Umbilical cord (tissue), 2 donors: ENCODE measurements around the gene LONP2. TPM values are rescaled to one million over a fixed set of nuclear protein-coding genes. Genes with fewer than 3 reads are reported as not detected.
"Not testable (repeated sequence)": the region's sequence is repeated elsewhere in the genome, so short reads cannot be mapped to it uniquely, and the experiment has no call there.

ENCODE experiments used
- DNase-seq: peaks from one replicate; pipeline ENCODE4 v3.0.0-alpha.2; 2015; ENCODE audit warnings: low spot score
- total RNA-seq: library from RNA; depleted of rRNA; stranded (reverse); fragments of >200 nt; gene quantifications from one replicate; pipeline ENCODE4 v1.2.3, GENCODE V29; 2014; ENCODE audit warnings: low replicate concordance; ENCODE audit not compliant: insufficient read depth

The LONP2 gene
- total RNA-seq, 1 donor from 2014 or later, result 43.6 TPM

DNA sequence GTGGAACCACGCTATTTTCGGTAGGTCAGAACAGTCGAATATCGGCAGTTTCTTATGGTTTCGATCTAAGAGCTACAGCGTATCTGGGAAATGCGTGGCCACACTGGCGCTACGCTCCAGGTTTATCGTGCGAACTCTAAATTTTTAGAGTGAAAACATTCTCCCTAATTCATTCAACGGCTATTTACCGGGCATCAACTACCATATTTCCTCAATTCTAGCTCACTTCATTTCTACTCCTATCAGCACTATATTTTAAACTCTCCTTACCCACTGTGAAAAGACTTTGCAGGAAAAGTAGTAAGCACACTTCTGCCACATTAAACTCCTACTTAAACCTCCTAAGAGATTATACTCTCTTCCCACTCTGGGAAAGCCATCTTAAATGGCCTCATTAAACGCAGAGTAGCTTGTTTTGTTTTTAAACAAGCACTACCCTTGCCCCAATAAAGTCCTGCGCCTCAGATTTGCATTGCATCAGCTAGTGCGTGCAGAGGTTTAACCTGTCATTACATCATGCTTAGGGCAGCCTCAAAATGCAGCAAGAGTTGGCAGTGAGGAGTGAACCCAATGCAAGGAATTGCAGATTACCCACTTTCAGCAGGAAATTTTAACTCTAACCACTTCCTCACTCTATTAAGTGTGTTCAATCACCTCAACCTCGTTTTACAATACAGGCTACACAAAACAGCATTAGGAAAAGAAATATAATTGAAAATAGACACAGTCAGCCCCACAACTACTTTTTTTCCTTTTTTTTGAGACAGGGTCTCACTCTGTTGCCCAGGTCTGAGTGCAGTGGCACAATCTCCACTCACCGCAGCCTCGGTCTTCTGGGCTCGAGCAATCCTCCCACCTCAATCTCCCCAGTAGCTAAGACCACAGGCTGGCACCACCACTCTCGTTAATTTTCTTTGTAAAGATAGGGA lies 122.3 kb downstream of the LONP2 start:
- DNase-seq, result peak; percentile 82

DNA sequence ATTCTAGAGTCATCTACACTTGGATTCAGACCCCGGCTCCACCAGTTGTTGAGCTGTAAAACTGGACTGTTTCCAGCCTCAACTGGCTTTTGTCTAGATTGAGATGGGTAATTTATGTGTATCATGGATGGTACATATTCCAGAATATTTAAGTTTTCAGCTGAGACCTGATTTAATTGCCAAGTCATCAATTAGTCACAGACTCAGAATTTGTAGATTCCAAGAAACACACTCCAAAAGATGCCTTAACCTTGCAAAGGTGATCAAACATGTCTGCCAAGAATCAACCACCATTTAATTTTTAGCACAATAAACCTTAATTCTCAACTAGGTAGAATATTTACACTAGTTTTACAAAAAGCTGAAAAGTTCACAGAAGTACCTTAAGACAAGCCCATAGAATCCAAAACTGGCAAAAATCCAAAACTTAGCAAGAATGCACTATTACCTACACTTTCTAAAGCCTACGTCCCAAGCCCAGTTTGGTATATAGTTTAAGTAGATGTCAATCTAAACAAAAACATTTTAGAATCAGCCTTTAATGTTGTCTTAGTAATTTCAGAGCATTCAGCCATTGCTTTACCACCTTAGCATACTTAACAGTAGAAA lies 123.4 kb downstream of the LONP2 start:
- no peak for DNase-seq

DNA sequence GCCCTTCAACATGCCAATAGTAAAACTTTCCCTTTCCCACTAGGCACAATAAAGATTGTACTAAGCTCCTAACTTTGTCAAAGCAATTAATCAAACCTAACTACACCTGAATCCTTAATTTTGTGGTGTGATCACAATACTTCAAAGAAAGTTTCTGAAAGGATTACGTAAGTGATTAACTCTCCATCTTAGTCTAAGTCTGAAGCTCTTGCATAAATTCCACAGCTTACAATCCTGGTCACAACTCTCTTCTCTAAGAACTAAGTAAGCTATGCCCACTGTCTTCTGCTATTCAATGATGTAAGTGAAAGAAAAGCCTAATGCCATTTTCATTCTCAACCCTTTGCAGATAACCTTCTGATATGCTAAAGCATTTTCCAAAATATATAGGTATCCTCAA lies 125.7 kb downstream of the LONP2 start:
- DNase-seq, result no peak

DNA sequence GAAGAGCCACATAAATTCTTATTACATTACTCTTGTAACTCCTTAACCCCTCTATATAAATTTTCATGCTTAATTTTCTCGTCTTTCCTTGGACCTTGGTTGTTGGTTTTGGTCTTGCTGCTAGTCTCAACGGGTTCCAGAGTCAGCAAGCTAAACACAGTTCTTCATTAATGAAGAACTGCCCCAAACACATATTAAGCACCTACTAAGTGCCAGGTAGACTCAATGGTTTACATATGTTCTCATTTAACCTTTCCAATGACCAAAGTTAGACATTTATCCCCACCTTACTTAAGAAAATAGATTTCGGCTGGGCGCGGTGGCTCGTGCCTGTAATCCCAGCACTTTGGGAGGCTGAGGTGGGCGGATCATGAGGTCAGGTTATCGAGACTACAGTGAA lies 126.1 kb downstream of the LONP2 start:
- no peak for DNase-seq

DNA sequence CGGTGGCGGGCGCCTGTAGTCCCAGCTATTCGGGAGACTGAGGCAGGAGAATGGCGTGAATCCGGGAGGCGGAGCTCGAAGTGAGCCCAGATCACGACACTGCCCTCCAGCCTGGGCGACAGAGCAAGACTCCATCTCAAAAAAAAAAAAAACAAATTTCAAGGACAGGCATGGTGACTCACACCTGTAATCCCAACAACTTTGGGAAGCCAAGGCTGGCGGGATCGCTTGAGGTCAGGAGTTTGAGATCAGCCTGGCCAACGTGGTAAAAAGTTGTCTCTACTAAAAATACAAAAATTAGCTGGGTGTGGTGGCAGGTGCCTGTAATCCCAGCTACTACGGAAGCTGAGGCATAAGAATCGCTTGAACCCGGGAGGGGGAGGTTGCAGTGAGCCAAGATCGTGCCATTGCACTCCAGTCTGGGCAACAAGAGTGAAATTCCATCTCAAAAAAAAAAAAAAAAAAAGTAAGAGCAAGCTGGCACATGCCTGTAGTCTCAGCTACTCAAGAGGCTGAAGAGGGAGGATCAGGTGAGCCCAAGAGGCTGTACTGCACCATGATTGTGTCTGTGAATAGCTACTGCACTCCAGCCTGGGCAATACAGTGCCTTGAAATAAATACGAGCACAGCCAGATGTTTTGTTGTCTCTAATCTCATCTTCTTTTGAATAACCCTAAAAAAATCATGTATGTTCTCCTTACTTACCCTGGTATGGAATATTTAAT lies 126.7 kb downstream of the LONP2 start:
- DNase-seq, result not testable (repeated sequence)

DNA sequence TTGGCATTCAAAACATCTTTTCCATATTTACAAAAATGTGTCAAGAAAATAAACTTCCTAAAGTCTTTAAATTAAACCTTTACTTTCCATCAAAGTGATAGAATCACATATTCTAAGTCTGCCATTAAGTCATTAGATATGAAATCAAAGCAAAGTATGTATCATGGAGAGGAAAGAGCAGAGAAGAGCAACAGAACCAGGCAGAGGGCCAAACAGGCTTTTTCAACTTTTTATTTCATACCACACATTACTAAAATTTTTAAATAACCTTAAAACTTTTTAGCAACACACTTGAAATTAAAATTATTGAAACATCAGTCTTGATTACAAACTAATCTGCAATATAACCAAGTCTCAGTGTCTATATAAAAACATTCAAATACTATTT lies 127.3 kb downstream of the LONP2 start:
- peak; percentile 51 for DNase-seq

DNA sequence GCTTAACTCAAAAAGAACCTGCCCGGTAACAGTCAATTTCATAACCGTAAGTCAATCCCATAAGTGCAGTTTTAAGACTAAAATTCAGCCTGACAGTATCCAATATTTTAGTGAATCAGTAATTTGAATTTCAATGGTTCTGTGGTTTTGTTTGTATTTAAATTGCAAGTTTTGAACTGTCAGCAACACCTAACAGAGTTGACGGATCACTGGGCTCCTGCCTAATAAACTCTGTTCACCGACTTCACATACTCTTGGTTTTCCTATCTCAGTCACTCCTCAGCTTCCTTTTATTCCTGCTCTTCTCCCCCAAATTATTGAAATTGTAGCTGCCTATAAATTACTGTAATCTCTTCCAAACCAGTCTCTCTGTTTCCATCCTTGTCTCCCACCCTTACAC lies 128.6 kb downstream of the LONP2 start:
- DNase-seq, result no peak

DNA sequence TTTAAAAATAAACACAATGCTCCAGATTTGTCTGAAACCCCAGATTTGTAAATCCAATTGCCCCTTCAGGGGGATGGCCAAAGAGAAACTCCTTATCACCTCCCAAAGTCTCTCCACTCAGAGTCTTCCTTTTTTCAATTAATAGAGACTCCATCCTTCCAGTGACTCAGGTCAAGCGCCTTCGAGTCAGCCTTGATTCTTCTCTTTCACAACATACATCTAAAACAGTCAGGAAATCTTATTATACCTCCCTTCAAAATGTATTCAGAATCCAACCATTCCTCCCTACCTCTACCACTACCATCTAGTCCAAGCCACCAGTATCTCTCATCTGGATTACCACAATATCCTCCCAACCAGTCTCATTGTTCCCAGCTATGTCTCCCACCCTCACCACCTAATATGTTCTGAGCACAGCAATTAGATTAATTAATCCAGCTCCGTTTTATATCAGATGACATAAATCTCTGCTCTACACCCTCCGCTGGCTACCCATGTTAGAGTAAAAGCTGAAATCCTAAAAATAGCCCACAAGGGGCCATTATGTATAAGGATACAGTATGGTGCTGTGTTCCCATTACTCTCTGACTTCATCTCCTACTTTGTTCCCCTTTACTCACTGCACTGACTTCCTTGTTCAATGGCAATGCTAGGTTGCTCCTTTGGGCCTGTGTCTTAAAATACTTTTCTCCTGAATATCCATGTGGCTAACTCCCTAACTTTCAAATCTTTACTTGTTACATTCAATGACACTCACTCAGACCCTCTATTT lies 129.3 kb downstream of the LONP2 start:
- no peak for DNase-seq

DNA sequence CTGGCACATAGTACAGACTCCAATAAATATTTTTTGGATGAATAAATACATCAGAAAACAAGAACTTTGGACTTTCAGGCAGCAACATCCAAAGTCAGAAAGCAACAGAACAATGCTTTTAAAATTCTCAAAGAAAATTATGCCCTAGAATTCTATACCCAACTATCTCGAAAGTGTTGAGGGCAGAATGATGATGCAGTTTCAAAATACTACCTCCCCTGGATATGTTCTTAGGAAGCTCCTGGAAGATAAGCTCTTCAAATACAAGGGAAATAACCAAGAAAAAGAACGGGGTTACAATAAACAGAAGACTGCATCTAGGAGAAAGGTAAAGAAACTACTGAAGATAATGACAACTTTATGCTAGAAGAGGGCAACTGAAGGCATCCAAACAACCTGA lies 130.2 kb downstream of the LONP2 start:
- no peak for DNase-seq

DNA sequence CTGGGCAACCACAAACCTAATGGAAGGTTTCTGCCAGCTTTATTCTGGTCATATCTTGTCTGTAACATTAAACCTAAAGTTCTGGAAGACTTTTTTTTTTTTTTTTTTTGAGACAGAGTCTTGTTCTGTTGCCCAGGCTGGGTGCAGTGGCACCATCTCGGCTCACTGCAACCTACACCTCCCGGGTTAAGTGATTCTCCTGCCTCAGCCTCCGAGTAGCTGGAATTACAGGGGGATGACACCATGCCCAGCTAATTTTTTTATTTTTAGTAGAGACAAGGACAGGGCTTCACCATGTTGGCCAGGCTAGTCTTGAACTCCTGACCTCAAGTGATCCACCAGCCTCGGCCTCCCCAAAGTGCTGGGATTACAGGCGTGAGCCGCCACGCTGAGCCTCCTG lies 133.2 kb downstream of the LONP2 start:
- DNase-seq, result not testable (repeated sequence)

DNA sequence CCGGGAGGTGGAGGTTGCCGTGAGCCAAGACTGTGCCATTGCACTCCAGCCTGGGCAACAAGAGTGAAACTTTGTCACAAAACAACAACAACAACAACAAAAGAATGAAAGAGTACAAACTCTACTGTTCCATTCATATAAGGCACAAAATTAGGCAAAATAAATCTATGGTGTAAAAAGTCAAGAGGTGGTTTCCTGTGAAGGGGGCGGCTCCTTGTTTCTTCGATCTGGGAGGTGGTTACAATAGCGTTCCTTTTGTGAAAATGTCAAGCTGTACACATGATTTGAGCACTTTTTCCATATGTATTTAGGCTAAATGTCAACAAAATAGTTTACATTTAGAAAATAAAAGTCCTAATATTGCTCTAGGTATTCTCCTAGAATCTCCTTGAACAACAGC lies 134.2 kb downstream of the LONP2 start:
- DNase-seq, result no peak

DNA sequence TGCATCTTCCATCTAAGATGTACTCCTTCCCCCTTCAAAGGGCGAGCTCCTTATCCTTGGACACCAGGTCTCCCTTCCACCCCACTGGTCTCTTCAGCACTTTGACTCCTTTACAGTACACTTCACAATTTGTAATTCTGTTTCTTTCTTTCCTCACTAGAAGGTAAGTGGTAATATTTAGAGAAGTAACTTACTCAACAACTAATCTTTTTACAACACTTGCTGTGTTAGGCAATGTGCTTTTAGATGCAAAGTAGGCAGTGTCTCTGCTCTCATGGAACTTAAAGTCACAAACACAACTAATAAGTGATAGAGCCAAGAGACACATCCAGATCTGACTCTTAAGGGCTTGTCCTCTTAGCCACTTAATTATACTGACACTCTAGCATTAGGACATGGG lies 134.7 kb downstream of the LONP2 start:
- DNase-seq, result no peak

DNA sequence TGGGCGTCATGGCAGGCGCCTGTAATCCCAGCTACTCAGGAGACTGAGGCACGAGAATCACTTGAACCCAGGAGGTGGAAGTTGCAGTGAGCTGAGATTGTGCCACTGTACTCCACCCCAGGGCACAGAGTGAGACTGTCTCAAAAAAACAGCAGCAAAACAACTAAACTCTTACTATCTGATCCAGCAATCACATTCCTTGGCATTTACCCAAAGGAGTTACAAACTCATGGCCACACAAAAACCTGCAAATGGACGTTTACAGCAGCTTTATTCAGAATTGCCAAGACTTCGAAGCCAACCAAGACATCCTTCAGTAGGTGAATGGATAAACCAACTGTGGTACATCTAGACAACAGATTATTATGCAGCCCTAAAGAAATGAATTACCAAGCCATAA lies 137.1 kb downstream of the LONP2 start:
- DNase-seq, result no peak

DNA sequence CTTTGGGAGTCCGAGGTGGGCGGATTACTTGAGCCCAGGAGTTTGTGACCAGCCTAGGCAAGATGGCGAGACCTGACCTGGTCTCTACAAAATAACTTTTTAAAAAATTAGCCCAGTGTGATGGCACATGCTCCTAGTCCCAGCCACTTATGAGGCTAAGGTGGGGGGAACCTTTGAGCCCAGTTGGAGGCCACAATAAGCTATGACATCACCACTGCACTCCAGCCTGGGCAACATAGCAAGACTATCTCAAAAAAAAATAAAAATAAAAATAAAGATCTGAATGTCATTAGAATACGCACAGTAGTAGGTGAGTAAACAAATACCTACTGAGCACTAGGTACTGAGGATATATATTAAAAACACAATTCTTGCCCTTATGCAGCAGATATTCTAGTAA lies 138.0 kb downstream of the LONP2 start:
- DNase-seq, result no peak

DNA sequence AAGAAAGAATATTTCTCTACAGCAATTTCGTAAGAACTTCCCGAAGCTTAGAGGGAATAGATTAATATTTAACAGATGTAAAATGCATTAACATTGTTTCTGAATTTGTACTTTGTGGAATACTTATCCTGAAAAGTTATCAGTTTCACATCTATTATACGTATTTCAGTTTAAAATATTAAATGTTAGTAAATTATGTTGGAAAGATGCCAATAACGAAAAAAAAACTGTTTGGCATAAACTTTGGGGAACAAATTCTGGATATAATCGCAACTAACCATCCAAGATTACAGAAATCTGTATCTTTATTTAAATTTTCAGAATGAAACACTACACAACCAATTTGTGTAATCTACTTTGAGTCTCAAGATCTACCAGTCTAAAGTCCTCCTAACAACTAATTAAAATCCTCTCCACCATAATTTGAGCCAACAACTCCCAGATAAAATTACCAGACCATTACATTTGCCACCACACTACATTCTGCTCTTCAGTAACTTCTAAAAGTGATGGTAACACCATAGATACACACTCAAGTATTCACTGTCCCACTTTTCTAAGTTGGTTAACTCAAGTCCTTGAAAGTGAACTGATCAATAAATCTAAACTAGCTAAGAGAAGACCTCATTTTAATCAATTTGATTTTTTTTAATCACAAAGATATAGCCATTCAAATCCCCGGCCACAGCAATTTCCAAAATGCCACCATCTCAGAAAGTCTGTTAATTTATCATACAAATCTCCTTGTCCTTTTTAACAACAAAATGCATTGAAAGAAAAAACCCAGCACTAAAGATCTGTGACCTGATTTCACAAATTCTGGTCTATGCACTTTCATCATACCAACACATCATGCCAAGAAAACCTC lies 139.1 kb downstream of the LONP2 start:
- DNase-seq, result no peak

DNA sequence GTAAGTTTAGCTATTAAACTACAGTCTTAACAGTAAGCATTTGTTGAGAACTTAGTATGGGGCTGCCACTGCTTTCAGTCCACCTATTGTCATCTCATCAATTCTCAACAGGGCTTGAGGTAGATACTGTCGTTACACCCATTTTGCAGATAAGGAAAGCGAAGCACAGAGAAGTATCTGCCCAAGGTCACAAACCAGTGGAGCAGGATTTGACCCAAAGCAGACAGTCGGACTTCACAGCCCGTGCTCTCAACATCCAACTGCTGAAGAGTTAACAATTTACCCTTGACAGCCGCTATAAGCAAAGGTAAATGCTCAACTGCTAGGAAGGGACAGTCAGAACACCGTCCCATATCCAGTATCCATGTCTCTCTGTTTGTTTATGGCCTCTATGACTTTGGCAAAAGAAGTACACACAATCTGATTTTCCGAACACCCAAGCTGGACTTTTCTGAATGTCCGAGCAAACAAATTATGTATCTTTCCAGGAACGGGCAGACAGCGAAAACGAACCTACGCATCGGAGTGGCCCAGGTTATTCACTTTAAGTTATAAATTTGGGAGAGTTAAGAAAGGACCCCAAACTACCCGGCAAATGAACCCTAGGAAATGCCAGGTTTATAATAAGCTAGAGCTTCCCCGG lies 139.9 kb downstream of the LONP2 start:
- DNase-seq, result peak; percentile 52

DNA sequence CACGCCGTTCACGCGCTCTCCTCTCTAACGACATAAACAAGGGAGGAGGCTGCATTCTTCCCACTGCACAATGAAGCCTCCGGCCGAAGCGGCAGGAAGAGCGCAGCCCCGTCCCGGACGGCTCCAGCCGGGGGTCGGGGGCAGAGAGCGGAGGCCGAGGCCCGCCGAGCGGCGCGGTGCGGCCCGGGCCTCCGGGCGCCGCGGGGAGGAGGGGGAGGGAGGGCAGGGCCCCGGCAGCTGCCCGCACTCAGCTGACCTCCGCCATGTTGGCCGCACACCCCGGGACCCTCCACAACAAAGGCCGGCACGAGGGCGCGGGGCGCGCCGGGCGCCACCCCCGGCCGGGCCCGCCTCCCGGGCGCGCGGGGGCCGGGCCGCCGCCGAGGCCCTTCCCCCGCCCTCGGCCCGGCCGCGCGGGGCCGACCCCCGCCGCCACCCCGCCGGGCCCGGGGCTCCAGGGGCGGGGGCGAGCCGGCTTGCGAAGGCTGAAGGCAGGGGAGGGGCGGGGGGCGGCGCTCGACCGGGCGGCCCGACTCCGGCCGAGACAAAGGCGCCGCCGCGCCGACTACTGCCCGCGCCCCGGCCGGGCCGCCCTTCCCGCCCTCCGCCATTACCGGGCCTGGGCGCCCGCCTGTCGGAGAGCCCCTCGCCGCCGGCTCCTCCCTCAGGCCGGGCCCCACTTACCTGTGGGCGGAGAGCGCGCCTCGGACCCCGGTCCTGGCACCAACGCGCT lies 140.6 kb downstream of the LONP2 start:
- DNase-seq, result peak; percentile 63

DNA sequence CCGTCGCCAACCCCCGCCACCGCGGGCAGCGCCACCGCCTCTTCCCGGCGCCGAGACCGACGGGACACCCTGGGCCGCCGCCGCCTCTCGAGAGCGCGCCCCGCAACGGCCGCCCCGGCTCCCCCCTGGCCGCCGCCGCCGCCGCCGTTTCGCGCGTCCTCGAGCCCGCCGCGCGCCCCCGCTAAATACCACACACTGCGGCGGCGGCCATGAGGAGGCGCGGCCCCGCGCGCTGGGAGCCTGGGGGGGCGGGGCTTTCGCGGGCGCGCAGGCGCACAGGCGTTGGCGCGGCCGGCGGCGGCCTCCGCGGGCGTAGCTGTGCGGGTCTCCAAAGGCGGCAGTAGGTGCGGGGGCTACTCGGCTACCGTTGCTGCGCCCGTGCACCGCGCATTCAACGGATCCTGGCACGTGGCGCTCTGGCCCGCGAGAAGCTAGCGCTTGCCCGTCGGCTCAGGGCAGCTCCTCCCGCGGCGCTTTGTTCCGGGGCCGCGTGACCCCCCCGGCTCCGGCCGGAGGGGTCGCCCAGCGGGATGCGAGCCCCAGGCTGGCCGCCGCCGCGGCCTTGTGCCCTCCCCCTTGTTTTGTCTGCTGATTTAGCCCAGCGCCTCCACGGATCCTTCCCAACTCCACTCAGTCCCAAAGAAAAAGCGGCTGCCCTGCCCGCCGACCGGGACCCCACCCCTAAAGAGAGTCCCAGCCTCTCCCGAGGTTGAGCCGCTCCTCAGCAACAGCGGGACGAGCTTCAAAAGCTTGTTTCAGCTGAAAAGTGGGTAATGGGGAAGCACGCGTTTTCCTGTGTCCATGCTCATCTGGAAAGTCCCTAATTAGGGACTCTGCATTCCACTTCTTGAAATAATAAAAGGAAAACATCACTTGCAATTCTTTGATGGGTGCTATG lies 141.4 kb downstream of the LONP2 start, which contains the start of gene SIAH1:
SIAH1 (minus strand) TSS at position 161 of the 898 bp plus-strand sequence. CDS start 22,985 bp downstream, outside the sequence.
- DNase-seq, result peak; percentile 88
